GM12892 (cell line): ENCODE measurements around the gene RPP30.

Experiments
- DNase-seq: peaks from one replicate; pipeline ENCODE4 v3.0.0; 2011; ENCODE audit not compliant: insufficient read length
- FAIRE-seq: peaks from 2 replicates; lab custom pipeline; 2011; peaks lifted over from hg19 to GRCh38; lab: Jason Lieb, UNC
- POLR2A ChIP-seq: IDR thresholded peaks from 2 replicates; pipeline ENCODE4 v1.6.1; 2011; ENCODE audit warnings: low read depth, low read length, control low read depth
- POLR2AphosphoS5 ChIP-seq: IDR thresholded peaks from 2 replicates; pipeline ENCODE4 v1.6.1; 2011; ENCODE audit warnings: low read depth, low read length, control low read depth
- TAF1 ChIP-seq: IDR thresholded peaks from 2 replicates; pipeline ENCODE4 v1.6.1; 2011; ENCODE audit warnings: low read depth, mild to moderate bottlenecking, control low read depth, low read length, borderline replicate concordance

RPP30 gene

DNA sequence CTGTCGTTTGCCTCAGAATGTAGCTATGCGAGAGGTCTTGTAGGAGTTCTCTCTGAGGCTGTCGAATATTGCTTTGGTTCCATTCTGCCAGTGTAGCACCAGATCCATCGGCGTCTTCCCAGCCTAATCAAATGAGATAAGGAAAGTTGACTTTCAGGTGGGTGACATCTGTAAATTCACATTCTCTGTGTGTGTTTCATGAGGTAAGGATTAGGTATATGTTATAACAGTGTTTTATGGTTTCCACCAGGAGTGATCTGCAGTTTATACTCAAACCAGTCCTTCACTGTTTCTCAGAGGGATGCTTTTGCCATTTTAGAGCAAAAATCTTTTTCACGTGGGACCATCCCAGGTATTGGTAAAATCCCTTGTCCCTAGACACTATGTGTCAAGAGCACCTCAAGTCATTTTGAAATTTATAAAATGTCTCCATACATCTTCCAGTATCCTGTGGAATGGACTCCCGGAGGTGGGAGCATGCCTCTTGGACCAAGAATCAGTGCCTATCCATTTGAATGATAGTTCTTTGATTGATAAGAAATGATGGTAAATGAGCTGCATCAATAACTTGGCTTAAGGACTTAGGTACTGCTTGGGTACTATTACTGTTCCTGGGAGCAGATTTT is 41.2 kb downstream of the RPP30 start:
- TF ChIP-seq POLR2AphosphoS5 = no peak
- no peak for TF ChIP-seq TAF1
- no peak for TF ChIP-seq POLR2A
- FAIRE-seq (no peak), DNase-seq (no peak)

DNA sequence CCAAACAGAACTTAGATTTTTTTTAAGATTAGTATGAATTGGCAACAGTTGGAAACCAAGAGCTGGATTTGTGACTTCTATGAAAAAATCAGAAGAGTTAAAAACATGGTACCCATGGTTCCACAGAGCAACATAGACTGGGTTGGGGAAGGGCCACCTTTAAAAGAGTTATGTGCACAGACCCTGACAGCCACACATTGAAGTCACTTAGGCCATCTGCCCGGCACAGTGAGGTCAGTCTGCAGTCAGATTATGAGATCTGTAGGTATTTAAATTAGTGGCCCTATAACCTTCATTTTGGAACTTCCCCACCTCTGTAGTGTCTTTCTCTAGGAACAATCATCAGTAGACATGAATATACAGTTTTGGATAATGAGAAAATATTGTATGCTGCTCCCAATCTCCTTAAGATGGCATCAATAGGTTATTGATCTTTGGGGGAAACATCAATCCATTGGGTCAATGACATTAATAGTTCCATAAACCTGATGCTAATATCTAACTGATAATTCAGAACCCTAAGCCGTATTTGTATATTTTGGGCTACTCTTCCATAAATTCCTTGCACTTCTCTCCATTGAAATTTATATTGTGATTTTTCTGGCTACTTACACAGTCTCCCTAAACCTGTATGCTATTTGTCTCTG is 42.1 kb downstream of the RPP30 start:
- FAIRE-seq (no peak), DNase-seq (no peak)
- TF ChIP-seq TAF1 = no peak
- no peak for TF ChIP-seq POLR2A

DNA sequence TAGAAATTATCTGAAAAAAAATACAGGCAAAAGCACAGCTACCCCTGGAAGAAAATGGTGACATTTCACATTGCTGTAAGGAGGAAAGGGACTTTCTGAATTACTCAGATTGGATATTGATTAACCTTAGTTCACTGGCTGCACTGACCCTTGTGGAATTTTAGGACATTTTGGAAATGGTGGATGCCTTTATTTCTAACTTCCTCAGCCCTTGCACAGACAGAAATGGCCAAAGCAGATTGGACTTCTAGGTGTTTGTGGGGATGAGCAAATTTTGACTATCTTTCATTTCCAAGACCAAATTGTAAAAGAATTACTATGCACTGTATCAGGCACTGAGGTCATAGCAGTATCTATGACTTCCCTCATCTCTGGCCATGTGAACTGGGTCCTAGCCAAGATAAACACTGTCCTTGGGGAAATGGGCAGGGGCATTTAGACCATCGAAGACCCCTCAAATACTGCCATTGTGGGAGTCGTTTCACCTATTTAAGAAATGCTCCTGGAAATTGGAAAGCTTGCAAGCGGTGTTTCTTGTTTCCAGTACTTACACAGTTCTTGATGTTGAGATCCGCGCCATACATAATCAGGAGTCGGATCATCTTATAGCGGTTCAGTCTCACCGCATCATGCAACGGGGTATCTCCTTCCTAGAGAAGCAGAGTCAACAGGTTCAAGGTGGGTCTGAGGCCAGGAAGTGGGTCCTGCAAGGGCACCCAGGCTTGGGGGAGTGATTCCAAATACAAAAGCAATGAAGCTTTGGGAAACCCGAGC is 43.4 kb downstream of the RPP30 start:
- TF ChIP-seq POLR2AphosphoS5 (no peak), POLR2A (no peak), TAF1 (no peak)
- DNase-seq = no peak
- peak; percentile 67 for FAIRE-seq

DNA sequence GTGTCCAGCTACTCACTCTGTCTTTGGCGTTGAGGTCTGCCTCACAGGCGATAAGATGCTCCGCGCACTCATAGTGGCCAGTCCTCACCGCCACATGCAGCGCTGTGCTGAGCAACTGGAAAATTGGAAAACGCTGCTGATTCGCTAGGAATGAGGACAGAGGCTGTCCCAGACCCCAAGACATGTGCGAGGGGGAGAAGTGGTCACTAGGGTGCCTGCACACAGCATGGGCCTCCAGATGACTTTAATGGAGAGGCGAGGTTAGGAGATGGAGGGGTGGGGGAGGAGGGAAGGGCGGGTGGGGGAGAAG is 43.9 kb downstream of the RPP30 start:
- DNase-seq = no peak
- FAIRE-seq = no peak
- TF ChIP-seq POLR2A (no peak), TAF1 (no peak), POLR2AphosphoS5 (no peak)

DNA sequence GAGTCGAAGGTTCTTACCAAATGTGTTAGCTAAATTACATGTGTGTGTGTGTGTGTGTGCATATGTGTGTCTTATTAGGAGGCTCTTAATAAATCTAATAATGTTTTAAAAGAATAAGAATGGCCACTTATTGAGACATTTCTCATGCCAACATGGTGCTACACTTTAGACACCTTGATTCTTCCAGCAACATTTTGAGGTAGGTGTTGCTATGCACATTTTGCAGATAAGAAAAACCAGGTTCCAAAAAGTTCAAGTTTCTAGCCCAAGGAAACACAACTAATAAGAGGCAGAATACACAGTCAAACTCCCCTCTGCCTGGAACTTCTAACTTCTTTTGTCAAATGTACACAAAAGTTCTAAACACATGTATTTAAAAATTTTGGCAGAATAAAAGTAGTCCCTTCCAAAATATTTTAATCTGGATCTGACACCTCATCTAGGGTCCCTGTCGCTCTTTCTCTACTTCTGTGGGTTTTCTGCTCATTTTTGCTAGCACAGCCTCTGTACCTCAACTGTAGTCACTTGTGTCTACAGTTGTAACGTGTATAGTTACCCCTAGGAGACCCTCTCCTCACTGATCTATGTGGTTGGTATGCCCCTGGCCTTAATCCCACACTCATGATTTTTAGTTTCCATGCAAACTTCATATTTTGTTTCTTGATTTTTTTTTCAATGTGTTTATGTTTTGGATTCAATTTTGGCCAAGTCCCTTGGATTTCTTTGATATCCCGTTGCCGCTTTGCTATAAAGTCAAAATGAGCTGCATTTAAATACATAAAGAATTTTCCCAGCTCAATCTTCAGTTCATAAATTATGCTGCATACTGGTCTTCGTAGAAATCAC is 44.8 kb downstream of the RPP30 start:
- FAIRE-seq (no peak), DNase-seq (no peak)
- TF ChIP-seq TAF1 (no peak), POLR2AphosphoS5 (no peak)

DNA sequence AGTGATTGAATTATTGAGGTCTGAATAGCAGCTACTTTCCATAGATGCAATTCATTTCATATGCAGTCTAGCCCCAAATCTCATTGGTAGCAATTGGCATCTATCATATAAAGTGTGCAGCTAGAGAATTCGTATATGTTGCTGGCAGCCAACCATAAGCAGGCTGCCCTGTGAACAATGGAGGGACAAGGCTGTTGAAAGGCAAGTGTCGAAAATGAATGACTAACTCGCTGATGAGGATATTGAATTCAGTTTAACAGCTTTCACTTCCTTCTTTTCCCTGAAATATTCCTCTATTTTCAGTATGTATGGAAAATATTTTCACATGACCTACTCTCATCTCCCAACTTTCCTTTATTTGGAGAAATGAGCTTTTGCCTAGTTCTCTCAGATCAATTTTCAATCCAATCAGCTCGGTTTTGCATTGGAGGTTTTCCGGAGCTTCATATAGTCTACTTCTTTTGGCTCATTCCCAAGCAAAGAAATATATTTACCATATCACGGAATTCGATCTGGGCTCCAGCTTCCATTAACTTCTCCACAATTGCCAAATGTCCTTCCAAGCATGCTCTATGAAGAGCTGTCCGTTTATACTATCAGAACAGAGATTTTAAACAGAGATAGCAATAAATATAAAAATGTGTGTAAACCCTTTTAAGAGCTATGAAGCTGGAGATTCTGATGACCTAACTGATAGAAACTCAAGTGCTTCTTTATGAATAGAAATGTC is 45.6 kb downstream of the RPP30 start:
- FAIRE-seq = no peak
- no peak for TF ChIP-seq TAF1
- TF ChIP-seq POLR2A = no peak
- no peak for TF ChIP-seq POLR2AphosphoS5
- DNase-seq = no peak

DNA sequence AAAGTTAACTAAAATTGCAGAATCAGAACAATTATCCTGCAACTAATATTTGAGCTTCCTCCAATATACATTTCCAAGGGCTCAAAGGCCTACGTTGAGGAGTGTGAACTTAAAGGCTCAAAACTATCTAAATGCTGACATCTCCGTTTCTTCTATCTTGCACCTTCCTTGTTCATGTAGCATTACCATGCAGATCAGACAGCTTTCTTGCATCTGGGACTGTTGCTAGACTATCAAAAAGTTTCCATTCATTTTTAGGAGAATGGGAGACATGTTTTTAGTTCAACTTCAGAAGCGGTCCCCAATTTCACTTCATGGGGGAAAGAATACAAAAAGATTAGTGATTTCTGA is 46.2 kb downstream of the RPP30 start:
- TF ChIP-seq POLR2A = no peak
- TF ChIP-seq TAF1 = no peak
- no peak for TF ChIP-seq POLR2AphosphoS5
- DNase-seq = no peak

DNA sequence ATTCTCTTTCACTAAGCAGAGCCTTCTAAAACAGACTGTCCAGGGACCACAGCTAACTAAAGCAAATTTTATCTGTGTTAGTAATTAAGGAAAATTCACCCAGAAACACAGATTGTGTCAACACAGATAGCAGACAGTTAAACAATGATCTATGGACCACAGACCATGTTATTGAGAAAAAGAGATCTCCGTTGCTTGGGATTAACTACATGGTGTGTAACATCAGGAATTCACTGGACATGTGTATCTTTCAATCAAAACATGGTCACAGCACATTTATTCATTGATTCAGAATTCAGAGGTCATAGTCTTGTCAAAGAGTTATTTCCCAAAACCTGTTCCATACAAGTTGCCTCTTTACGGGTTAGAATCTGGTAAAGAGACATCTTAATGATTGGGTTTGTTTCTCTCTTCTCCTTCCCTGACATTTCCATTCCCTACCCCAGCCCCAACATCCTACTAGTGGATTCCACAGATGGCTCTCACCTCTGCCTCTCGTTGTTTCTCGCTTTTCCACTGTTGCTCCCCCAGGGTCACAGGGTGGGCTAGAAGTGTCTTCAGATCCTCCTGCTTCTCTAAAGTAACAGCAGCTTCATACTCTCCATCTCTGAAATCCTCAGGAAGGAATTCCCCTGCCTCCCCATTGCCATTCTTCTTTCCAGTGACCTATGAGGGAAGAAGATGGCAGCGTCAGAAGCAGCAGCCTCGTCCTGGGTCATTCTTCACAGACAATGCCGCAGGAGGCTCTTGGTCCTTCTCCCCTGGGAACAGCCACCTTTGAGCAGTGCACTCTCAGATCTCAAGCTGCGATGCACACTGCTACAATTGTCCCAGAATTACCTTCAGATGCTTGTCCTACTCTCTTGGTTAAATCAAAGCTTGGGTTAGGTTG is 48.2 kb downstream of the RPP30 start:
- DNase-seq (no peak), FAIRE-seq (no peak)
- TF ChIP-seq POLR2A (no peak), TAF1 (no peak), POLR2AphosphoS5 (no peak)

More for the DNA sequence above, 46.2 kb downstream of the RPP30 start:
- no peak for FAIRE-seq

DNA sequence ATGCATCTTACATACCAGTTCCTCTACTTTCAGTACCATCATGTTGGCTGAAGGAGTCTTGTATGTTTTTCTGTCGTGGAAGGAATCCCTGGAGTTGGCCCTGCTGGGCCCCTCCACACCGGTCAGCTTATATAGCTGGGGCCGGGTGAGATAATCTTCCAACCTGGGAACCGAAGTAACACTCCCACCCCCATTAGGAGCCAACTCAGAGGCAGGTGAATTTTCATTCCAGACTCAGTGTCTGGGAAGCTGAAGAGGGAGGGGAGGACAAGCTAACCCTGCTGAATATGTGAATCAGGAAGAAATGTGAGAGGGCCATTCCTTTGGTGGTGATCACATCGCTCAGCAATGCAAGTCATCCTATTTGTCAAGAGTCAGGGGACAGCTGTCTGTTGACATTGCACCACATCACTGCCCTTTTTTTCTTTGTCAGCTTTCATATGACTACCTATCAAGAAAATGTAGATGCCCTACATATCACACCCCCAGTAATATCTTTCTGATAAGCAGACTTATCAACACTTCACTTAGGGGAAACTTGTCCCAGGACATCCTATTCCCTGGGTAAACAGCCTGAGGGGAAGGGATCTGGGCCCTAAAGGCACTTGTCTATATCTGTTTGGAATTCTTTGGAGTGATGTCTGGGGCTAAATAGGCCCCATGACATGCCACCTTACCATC is 49.4 kb downstream of the RPP30 start, which contains the start of gene ANKRD1:
ANKRD1 (minus strand) TSS at position 102 of the 681 bp plus-strand sequence; CDS start at position 42, 60 bp downstream.
- no peak for DNase-seq
- FAIRE-seq = no peak
- TF ChIP-seq TAF1 (no peak), POLR2A (no peak), POLR2AphosphoS5 (no peak)

DNA sequence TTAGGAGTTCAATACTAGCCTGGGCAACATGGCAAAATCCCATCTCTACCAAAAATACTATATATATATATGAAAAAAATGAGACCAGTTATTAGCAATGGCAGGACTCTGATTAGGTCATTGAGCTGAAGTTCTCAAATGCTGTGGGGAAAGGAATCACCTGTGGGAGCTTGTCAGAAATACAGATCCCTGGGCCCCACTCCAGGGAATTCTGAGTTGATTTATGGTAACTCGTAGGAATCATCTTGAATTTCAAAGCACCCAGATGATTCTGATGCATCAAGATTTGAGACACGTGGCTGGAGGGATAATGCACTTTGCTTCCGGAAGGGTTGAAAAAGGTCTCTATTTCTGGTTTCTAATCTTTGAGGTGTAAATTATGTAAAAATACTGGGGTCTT is 50.1 kb downstream of the RPP30 start:
- DNase-seq (no peak), FAIRE-seq (no peak)
- TF ChIP-seq TAF1 = no peak
- no peak for TF ChIP-seq POLR2A
- TF ChIP-seq POLR2AphosphoS5 = no peak
